IPS-11a (cell line): Measurements from ENCODE around the gene BNIP3.
"Not testable (repeated sequence)": the region's sequence is repeated elsewhere in the genome, so short reads cannot be mapped to it uniquely, and the experiment has no call there.

ENCODE experiments used
- H3K4me3 ChIP-seq: one replicate; pipeline ENCODE4 v1.5.1; 2013; ENCODE audit warnings: low read depth, low read length, control low read depth

The BNIP3 gene

DNA sequence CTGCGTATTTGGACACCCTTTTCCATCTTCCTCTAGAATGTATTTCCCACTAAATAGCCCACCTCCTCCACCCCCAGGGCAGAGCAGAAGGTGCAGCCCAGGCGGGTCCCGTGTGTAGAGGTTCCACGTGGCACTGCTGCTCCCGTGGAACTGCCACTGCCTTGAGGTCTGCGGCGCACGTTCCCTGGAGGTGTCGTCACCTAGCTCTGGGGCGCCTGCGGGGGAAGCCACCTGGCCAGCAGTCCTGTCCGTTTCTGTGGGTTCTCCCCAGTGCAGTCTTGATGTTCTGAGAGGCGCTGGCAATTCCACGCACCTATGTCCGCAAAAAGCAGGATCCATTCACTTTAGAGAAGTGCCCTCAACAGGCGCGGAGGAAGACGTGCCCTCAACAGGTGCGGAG is 21.9 kb downstream of the BNIP3 start:
- no peak overlapping the region for H3K4me3 ChIP-seq

DNA sequence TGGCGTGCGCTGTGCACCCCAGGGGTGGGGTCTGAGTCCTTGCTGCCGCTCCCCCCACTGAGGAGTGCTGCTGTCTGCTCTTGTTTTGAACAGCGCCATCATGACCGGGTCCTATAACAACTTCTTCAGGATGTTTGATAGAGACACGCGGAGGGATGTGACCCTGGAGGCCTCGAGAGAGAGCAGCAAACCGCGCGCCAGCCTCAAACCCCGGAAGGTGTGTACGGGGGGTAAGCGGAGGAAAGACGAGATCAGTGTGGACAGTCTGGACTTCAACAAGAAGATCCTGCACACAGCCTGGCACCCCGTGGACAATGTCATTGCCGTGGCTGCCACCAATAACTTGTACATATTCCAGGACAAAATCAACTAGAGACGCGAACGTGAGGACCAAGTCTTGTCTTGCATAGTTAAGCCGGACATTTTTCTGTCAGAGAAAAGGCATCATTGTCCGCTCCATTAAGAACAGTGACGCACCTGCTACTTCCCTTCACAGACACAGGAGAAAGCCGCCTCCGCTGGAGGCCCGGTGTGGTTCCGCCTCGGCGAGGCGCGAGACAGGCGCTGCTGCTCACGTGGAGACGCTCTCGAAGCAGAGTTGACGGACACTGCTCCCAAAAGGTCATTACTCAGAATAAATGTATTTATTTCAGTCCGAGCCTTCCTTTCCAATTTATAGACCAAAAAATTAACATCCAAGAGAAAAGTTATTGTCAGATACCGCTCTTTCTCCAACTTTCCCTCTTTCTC is 26.0 kb downstream of the BNIP3 start:
- no peak overlapping the region for H3K4me3 ChIP-seq

DNA sequence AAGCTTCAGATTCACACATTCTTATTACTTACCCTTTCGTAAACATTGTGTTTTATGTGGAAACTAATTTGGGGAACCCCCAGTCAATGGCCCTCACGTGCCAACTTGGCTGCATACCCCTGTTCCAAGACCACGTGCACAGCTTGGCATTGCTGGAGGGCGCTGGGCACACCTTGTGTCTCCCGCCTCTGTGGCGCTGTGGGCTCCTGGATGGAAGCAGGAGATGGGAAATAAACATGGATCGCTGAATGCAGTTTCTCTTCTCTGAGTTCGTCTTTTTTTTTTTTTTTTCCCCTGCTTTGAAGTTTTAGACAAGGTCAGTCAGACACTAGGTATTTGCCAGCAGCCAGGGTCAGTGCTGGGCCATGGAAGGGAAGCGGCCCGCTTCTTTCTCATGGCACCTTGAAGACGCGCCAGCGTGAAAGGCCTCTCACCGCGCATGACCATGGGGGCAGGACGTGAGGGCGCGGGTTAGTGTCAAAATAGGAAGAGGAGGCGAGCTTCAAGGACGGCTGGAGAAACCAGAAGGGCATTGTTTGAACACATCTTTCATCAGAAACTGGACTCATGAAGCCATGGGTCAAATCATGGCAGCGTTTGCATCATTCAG is 27.3 kb downstream of the BNIP3 start:
- H3K4me3 ChIP-seq = no peak overlapping the region

DNA sequence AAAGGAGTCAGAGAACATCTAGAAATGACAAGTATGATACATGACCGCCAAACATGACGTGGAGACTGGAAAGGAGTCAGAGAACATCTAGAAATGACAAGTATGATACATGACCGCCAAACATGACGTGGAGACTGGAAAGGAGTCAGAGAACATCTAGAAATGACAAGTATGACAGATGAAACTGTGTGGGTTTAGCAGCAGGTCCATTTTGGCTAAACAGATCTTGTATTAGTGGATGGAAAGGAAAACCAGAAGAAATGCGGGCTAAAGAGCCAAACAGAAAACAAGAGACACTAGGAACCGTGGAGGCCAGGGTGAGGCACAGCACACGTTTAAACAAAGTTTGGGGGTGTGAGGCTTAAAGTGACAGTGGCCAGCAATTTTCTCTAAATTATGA is 31.8 kb downstream of the BNIP3 start:
- not testable (repeated sequence) for H3K4me3 ChIP-seq

DNA sequence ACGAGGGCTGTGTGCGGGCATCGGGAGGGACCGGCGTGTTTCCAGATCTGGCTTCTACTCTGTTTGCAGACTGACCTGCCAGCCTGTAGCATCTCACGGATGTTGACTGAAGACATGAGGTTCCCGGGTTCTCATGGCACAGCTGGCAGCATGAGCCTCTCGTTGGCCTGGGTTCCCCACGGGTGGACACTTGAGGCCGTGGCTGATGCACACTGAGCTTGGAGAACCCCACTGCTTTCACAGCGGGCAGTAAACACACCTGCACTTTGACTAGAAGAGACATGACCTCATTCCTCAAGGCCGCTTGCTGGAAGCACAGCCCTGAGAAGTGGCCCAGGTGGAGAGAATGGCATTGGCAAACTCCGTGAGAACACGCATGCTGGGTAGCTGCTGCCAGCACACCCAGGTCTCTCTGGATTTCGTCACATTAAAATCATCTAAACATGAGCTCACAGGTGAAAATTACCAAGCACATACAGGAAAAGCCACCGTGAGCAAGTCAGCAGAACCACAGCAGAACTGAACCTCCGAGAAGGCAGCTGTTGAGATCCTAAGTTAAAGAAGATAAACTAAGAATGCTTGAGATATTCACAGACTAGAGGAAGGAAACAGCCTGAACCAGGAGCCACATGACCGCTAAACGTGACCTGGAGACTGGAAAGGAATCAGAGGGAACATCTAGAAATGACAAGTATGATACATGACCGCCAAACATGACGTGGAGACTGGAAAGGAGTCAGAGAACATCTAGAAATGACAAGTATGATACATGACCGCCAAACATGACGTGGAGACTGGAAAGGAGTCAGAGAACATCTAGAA is 32.5 kb downstream of the BNIP3 start:
- no peak overlapping the region for H3K4me3 ChIP-seq

DNA sequence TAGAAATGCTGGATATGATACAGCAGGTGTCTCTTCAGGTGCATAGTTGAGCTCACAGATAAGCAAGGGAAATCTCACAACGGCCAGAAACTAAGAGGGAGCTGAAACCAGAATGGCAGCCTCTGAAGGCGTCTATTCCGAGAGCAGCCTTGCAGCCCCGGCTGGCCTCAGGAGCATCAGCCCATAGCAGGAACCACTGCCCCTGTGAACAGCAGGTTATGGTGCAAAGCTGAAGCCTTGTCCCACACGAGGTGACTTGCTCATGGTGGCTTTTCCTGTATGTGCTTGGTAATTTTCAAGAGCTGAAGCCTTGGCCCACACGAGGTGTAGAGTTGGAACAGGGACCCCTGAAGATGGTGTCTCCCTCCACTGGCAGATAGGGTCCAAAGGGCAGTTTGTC is 33.2 kb downstream of the BNIP3 start:
- no peak overlapping the region for H3K4me3 ChIP-seq

DNA sequence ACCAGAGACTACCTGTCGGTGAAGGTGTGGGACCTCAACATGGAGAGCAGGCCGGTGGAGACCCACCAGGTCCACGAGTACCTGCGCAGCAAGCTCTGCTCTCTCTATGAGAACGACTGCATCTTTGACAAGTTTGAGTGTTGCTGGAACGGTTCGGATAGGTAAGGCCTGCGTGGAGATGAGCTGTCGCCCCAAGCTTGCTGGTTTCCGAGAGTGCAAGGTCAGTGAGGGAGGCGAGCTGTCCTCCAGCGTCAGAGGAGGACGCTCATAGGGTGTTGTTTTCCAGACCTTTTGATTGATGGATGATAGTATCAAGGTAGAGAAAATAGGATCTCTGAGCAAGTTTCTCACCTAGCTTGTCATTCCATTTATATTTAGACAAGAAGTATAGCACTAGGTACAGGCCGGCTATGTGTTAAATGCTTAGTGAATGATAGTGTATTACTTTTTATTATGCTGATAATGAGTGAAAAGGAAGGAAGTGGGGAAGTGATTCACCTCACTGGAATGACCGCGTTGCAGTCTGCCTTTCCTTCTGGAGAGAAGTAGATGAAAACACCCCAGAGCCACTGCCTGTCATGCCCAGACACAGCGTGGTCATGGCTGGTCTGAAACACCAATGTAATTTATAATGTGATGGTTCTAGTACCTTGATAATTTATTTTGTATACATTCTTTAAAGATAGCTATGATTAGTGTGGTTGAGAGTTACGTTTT is 33.9 kb downstream of the BNIP3 start:
- H3K4me3 ChIP-seq = no peak overlapping the region

DNA sequence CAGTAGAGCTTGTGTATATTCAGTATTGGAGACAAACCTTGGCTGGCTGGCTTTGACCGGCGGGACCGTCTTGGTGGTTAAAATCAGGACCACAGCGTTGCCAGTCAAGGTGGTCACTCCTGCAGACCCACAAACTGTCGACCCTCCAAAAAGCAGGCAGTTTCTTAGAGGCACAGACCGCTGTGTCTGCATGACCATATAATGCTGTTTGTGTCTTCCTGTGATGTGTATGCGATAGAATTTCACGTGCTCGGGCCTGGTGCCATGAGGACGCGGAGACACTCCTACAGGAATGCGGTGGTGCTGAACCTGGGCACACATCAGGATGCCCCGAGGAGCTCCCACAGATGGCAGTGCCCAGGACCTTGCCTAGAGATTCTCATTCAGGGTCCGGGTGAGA is 34.8 kb downstream of the BNIP3 start:
- H3K4me3 ChIP-seq = no peak overlapping the region

DNA sequence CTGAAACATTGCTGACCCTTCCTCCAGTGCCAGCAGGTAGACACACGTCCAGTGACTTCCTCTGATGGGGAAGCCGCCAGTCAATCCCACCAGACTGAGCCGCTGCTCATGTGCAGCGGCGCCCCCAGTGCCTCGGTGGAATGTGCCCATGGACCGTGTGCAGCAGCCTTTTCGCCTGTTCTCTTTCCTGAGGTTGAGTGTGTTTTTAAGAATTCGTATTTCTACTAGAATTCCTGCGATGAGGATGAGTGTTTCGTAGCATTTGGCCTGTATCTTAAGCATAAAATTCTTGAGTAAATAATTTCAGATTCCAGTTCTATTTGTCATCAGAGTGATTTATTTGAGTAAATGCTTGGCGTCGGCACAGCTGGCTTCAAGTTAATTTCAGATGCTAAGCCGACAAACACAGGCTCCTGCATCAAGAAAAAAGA is 35.4 kb downstream of the BNIP3 start:
- no peak overlapping the region for H3K4me3 ChIP-seq

DNA sequence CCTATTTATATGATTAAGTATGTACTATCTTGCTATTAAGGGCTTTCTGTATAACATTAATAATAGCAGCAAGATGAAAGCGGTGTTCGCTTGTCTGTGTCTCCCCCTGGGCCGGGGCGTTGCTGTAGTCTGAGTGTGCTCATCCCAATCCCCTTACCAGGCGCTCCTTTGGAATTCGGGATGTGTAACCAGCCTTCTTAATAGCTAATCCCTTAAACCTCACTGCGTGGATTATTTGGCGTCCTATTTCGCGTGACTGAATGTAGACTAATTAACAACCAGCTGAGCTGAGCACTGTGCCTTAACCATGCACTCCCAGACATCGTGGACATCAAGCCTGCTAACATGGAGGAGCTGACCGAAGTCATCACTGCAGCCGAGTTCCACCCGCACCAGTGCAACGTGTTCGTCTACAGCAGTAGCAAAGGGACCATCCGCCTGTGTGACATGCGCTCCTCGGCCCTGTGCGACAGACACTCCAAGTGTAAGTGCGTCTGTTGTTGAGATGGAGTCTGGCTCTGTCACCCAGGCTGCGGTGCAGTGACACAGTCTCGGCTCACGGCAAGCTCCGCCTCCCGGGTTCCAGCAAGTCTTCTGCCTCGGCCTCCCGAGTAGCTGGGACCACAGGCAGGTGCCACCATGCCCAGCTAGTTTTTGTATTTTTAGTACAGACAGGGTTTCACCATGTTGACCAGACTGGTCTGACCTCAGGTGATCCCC is 36.6 kb downstream of the BNIP3 start:
- no peak overlapping the region for H3K4me3 ChIP-seq

DNA sequence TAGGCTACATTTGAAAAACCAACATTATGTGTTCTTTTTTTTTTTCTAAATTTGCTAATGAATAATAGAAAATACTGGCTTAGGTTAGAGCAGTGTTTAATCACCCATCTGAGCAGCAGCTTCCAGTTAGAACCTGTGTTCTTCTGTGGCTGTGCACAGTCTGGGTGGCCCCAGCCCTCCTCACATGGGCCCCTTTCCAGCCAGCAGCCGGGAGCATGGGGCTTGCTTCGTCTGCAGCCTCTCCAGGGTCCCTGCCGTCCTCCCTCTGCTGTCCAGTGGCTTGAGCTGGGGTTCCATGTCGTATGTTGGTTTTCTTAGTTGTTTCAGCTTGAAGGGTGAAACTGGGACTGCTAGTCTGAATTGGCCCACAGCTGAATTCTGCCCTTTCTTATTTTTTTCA is 37.3 kb downstream of the BNIP3 start:
- no peak overlapping the region for H3K4me3 ChIP-seq

DNA sequence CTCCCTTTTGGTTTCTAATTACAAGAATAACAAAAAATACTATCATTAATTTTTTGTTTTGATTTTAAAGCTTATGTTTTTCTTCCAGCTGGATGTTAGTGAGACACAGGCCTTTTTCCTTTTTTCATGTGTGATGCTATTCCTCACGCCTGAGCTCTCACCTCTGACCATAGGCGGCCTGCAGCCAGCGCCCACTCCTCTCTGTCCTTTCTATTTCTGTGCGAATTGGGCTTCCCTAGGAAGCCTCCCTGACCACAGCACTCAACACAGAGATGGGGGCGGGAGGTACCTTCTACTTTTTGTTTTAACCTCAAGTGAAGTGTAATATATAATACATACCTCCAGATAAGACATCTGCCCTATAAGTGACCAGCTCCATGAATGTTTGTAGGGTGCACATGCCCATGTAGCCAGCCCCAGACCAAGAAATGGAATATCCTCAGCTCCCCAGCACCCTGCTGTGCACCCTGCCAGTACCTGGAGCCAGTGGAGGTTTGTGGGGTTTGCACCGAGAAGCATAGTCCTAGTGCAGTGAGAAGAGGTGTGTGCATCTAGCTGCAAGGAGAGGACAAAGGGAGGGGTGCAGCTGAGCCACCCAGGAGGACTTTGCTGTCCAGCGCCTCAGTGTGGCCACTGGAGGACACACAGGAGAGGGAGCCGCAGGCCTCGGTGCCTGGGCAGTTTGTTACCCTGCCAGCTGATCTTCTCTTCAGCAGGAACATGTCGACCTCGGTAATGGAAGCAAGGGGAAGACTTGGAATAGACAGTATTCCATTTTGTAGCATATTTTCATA is 38.5 kb downstream of the BNIP3 start:
- H3K4me3 ChIP-seq = no peak overlapping the region

DNA sequence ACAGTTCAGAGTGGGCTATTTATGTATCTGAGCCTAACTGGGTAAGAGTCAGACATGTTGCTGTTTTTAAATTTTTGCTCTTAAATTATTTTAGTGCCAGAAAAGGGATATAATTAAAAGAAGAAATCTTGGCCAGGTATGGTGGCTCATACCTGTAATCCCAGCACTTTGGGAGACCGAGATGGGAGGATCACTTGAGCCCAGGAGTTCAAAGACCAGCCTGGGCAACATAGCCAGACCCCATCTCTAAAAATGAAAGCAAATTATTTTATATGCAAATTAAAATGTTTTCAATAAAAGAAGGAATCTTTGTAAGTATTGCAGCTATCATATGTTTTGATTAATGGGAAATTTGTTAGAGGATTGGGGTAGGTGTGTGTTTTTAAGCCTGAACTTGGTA is 39.3 kb downstream of the BNIP3 start:
- no peak overlapping the region for H3K4me3 ChIP-seq

DNA sequence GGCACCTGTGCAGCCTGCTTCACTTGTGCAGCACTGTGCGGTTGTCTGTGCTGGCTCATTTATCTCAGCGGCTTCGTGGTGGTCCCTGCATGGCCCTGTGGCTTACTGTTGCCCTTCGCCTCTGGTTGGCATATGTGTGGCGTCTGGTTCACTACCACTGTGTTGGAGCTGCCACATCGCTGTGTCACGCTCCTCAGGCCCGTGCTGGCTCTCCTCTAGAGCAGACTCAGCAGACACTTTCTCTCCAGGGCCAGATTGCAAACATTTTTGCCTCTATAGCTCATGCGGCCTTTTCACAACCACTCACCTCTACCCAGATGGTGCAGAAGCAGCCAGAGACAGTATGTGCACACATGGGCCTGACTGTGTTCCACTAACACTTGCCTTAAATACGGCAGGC is 43.0 kb downstream of the BNIP3 start:
- H3K4me3 ChIP-seq = no peak overlapping the region

DNA sequence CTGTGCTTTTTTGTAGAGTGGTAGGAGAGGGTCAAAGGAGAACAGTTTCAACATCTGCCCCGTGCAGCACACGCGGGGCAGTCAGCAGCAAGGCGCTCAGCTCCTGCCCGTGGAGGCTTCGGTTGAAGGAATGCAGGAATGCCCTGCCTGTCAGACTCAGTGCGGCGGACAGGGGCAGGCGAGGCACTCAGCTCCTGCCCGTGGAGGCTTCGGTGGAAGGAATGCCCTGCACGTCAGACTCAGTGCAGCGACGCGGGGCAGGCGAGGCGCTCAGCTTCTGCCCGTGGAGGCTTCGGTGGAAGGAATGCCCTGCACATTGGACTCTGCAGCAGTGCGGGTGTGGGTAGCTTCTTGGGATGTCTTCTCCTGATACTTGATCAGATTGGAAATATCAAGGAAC is 43.9 kb downstream of the BNIP3 start:
- H3K4me3 ChIP-seq = no peak overlapping the region

DNA sequence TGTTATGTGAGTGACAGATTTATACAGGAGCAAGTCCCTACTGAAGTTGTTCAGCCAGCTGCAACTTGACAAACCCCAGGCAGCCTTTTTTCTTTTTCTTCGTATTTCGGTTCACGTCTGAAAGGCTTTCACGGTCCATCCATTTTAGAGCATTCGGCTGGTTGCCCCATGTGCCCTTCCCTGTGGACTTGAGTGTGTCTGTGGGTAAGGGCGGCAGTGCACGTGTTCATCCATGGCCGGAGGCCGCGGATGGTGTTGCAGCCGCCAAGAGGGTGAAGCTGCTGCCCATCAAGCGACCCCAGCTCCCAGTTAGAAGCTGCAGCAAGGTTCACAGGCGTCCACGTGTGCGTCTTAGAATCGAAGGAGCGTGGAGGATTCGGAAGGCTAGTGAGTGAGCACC is 45.0 kb downstream of the BNIP3 start:
- no peak overlapping the region for H3K4me3 ChIP-seq

DNA sequence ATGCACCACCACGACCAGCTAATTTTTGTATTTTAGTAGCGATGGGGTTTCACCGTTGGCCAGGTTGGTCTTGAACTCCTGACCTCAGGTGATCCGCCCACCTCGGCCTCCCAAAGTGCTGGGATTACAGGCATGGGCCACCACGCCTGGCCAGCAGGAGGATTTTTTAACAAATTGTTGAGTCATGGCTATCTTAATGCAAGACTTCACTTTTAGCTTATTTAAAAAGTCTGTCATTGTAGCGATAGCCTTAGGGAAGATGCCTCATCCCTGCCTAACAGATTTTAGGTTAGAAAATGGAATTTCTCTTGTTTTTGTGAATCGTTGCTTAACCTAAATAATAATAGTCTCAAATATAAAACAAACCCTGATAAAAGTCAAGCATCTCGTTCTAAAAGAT is 45.4 kb downstream of the BNIP3 start:
- H3K4me3 ChIP-seq = no peak overlapping the region

DNA sequence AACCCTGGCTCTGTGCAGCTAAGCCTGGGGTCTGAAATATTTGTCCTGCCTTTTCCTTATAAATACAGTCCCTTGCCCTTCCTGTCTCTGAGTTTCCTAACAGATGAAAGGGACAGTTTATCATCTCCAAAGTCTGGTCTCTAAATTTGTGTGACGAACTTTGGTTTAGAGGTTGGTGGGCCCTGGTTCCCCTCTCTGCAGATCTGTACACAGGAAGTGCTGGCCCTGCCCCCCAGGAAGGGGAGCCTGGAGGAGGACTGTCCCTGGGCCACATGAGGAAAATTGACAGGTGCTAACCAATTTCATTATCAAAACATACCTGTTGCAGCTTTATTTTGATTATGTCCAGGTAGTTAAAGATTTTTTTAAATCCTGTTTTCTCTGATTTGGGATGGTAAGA is 46.5 kb downstream of the BNIP3 start:
- no peak overlapping the region for H3K4me3 ChIP-seq

DNA sequence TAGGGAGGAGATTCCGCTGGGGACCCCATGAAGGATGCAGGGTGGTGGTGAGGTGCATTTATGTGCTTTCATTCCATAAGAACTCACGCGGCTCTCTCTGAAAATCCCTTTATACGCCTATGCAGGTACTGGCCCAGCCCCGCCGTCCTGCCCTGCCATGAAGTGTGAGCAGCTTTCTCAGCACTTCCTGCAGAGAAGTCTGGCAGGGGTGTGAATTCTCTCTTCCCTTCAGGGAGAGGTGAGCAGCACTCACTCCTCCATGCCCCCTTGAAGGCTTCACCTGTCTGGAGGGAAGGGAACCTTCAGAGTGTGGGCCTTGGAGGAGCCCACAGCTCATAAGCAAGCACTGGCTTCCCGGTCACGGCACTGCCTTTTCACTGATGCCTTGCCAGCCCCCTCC is 47.0 kb downstream of the BNIP3 start:
- H3K4me3 ChIP-seq = no peak overlapping the region

DNA sequence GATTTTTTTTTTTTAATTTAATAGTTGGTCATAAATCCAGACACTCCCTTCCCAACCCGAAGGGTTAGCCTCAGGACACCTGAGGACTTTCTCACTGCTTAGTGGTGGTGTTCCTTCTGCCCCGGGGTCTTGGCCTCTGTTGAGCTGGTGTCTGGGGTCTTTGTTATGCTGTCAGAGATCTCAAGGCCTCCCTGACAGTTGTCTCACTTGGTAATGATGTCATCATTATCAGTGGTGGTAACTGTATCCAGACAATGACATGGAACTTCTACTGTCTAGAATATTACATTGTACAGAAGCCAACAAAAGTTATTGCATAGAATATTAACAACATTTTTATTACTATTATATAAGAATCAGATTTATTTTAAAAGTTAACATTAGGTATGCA is 48.0 kb downstream of the BNIP3 start:
- no peak overlapping the region for H3K4me3 ChIP-seq
